Embryonic facial prominence (tissue), 1 donor: ENCODE data around the gene ISX.

Experiments
- DNase-seq: peaks from one replicate; pipeline ENCODE4 v3.0.0-alpha.2; 2016; ENCODE audit errors: extremely low spot score

ISX gene

GRCh38 chr22:35053060-35053835 lies 12.7 kb upstream of the ISX start:
- no peak for DNase-seq

GRCh38 chr22:35054064-35054463 lies 11.9 kb upstream of the ISX start:
- no peak for DNase-seq

GRCh38 chr22:35056486-35056885 lies 9.5 kb upstream of the ISX start:
- no peak for DNase-seq

- no peak for DNase-seq
These were observed 8.8 kb upstream of the ISX start for GRCh38 chr22:35057155-35057554.

GRCh38 chr22:35059632-35060031 lies 6.3 kb upstream of the ISX start:
- no peak for DNase-seq

GRCh38 chr22:35064664-35065063 lies 1.3 kb upstream of the ISX start:
- no peak for DNase-seq

- DNase-seq, result no peak
These were observed 775 bp upstream of the ISX start for GRCh38 chr22:35065183-35065582.

- no peak for DNase-seq
These were observed 810 bp downstream of the ISX start for GRCh38 chr22:35066768-35067167.

GRCh38 chr22:35069541-35069940 lies 3.6 kb downstream of the ISX start:
- DNase-seq, result no peak

- DNase-seq, result no peak
These were observed 4.6 kb downstream of the ISX start for GRCh38 chr22:35070451-35071093.

GRCh38 chr22:35071784-35072183 lies 5.8 kb downstream of the ISX start:
- no peak for DNase-seq

GRCh38 chr22:35072925-35073324 lies 7.0 kb downstream of the ISX start:
- DNase-seq, result no peak

GRCh38 chr22:35074583-35074982 lies 8.6 kb downstream of the ISX start:
- DNase-seq, result no peak

- DNase-seq, result no peak
These were observed 10.7 kb downstream of the ISX start for GRCh38 chr22:35076630-35077029.

- no peak for DNase-seq
These were observed 19.7 kb downstream of the ISX start for GRCh38 chr22:35085621-35086020.

- DNase-seq, result no peak
These were observed 23.2 kb downstream of the ISX start for GRCh38 chr22:35089139-35089538.

GRCh38 chr22:35092406-35092805 lies 26.4 kb downstream of the ISX start:
- DNase-seq, result no peak

- no peak for DNase-seq
These were observed 33.0 kb downstream of the ISX start for GRCh38 chr22:35098921-35099320.

- DNase-seq, result no peak
These were observed 33.9 kb downstream of the ISX start for GRCh38 chr22:35099883-35100282.

GRCh38 chr22:35102663-35103062 lies 36.7 kb downstream of the ISX start:
- no peak for DNase-seq

GRCh38 chr22:35103761-35104160 lies 37.8 kb downstream of the ISX start:
- no peak for DNase-seq

GRCh38 chr22:35104491-35104890 lies 38.5 kb downstream of the ISX start:
- DNase-seq, result no peak

- no peak for DNase-seq
These were observed 43.7 kb downstream of the ISX start for GRCh38 chr22:35109616-35110015.

GRCh38 chr22:35111244-35111643 lies 45.3 kb downstream of the ISX start:
- no peak for DNase-seq
